Suprapubic skin (tissue), 4 donors: ENCODE results near the gene PILRB. TPM values are rescaled to one million over a fixed set of nuclear protein-coding genes. Genes with fewer than 3 reads are reported as not detected.

Source experiments
- DNase-seq, 2 donors: peaks; one replicate each; pipeline ENCODE4 v3.0.0-alpha.2; 2019; ENCODE audit warnings: low spot score in 2 of 2
- H3K27ac ChIP-seq: fragments of 200-600 bp; sonication (generic); one replicate; pipeline ENCODE4 v1.5.1; 2019
- H3K27me3 ChIP-seq: fragments of 200-600 bp; sonication (generic); one replicate; pipeline ENCODE4 v1.5.1; 2019
- H3K36me3 ChIP-seq: fragments of 200-600 bp; sonication (generic); one replicate; pipeline ENCODE4 v1.5.1; 2019
- H3K4me1 ChIP-seq: fragments of 200-600 bp; sonication (generic); one replicate; pipeline ENCODE4 v1.5.1; 2019
- H3K4me3 ChIP-seq: fragments of 200-600 bp; sonication (generic); one replicate; pipeline ENCODE4 v1.5.1; 2019; ENCODE audit warnings: mild to moderate bottlenecking
- H3K9me3 ChIP-seq: fragments of 200-600 bp; sonication (generic); one replicate; pipeline ENCODE4 v1.5.1; 2019
- CTCF ChIP-seq, 2 donors: fragments of 200-600 bp in 1 of 2; fragments of 450-650 bp in 1 of 2; sonication (generic) in 1 of 2; IDR thresholded peaks; one replicate each; pipeline ENCODE4 v1.5.1; 2016 to 2019; ENCODE audit warnings: antibody characterized with exemption in 2 of 2, mild to moderate bottlenecking in 1 of 2, moderate library complexity in 1 of 2
- EP300 ChIP-seq: sonication (generic); formaldehyde crosslinking; IDR thresholded peaks from one replicate; pipeline ENCODE4 v1.6.1; 2017; ENCODE audit warnings: antibody characterized with exemption
- POLR2A ChIP-seq, 2 donors: fragments of 450-650 bp; IDR thresholded peaks; one replicate each; pipeline ENCODE4 v1.6.1; 2017; ENCODE audit warnings: antibody characterized with exemption in 2 of 2, mild to moderate bottlenecking in 2 of 2, moderate library complexity in 2 of 2
- POLR2AphosphoS5 ChIP-seq, 3 donors: sonication (generic); formaldehyde crosslinking; IDR thresholded peaks; one replicate each; pipeline ENCODE4 v1.6.1; 2017; ENCODE audit warnings: antibody characterized with exemption in 3 of 3
- WGBS: methylation state at CpG from one replicate; pipeline ENCODE4 v1.1.5; 2018; 5-methylcytosine and 5-hydroxymethylcytosine counted together
- total RNA-seq, 4 donors: library from RNA; depleted of rRNA; stranded (reverse); fragments of >200 nt; gene quantifications; one replicate each; pipeline ENCODE4 v1.1.0, GENCODE V29; 2016

The PILRB gene
- total RNA-seq, 4 donors from 2014 or later, result 40.8 to 125 (median 63.1) TPM

GRCh38 chr7:100413889-100414288, 56.0 kb downstream of the PILRB start:
- 88% methylated on average over 1 of the region's 1 CpG for WGBS
- H3K27me3 ChIP-seq, result no peaks in the 10 kb centered on the region
- H3K4me1 ChIP-seq, result no peaks in the 10 kb centered on the region
- H3K36me3 ChIP-seq, result no peaks in the 10 kb centered on the region
- no peak for DNase-seq
- no peaks in the 10 kb centered on the region for H3K9me3 ChIP-seq
- no peak overlapping the region for H3K27ac ChIP-seq
- TF ChIP-seq POLR2AphosphoS5 (IDR thresholded peaks at IDR 0.05) (no peak), POLR2A (IDR thresholded peaks at IDR 0.05) (no peak), CTCF (IDR thresholded peaks at IDR 0.05) (no peak), EP300 (no peak)
- H3K4me3 ChIP-seq, result no peak overlapping the region

- no peaks in the 10 kb centered on the region for H3K9me3 ChIP-seq
- H3K36me3 ChIP-seq, result no peaks in the 10 kb centered on the region
- TF ChIP-seq POLR2AphosphoS5 (IDR thresholded peaks at IDR 0.05), result no peak
- TF ChIP-seq POLR2A (IDR thresholded peaks at IDR 0.05), result no peak
- no peak for TF ChIP-seq CTCF (IDR thresholded peaks at IDR 0.05)
- TF ChIP-seq EP300, result no peak
- H3K4me1 ChIP-seq, result no peaks in the 10 kb centered on the region
- no peak for DNase-seq
- no peaks in the 10 kb centered on the region for H3K27me3 ChIP-seq
- WGBS, result 97% methylated on average over 5 of the region's 5 CpGs
- no peak overlapping the region for H3K27ac ChIP-seq
- H3K4me3 ChIP-seq, result no peak overlapping the region
Observed at GRCh38 chr7:100415448-100415847, 57.5 kb downstream of the PILRB start.

Other genes starting within 250 kb of the PILRB start
- gene TAF6, start 238.8 kb upstream of the PILRB start, total RNA-seq, result 10 to 100 TPM; 31.7 to 59.3 (median 48.9) TPM
- gene CNPY4, start 238.5 kb upstream of the PILRB start, total RNA-seq, result 1 to 10 TPM; 4.5 to 7.1 (median 5.4) TPM
- 1 to 10 TPM; 2.6 to 6.2 (median 3.6) TPM for gene MBLAC1, start 231.2 kb upstream of the PILRB start, total RNA-seq
- gene LAMTOR4, start 209.2 kb upstream of the PILRB start, total RNA-seq, result 100 to 1,000 TPM; 346 to 682 (median 537) TPM
- gene TRAPPC14, start 199.4 kb upstream of the PILRB start, total RNA-seq, result 10 to 100 TPM; 19.7 to 69.0 (median 35.8) TPM
- 10 to 100 TPM; 30.0 to 36.9 (median 33.0) TPM for gene GAL3ST4, start 189.5 kb upstream of the PILRB start, total RNA-seq
- gene GPC2, start 180.7 kb upstream of the PILRB start, total RNA-seq, result 10 to 100 TPM in 2 of 4 donors, 1 to 10 TPM in 2; 7.3 to 45.4 (median 14.8) TPM
- 1 to 10 TPM in 2 of 4 donors, under 1 TPM in 1, not detected in 1; 0.68 to 2.0 (median 1.9) TPM for gene STAG3, start 180.2 kb upstream of the PILRB start, total RNA-seq
- gene PVRIG, start 138.2 kb upstream of the PILRB start, total RNA-seq, result not detected
- not detected for gene SPDYE3, start 50.4 kb upstream of the PILRB start, total RNA-seq
- 1 to 10 TPM; 1.3 to 8.5 (median 4.2) TPM for gene PILRA, start 15.4 kb downstream of the PILRB start, total RNA-seq
- 1 to 10 TPM; 2.2 to 9.4 (median 4.8) TPM for gene ZCWPW1, start 70.6 kb downstream of the PILRB start, total RNA-seq
- 10 to 100 TPM; 38.5 to 50.4 (median 39.6) TPM for gene MEPCE, start 71.7 kb downstream of the PILRB start, total RNA-seq
- 10 to 100 TPM; 18.2 to 35.6 (median 27.0) TPM for gene PPP1R35, start 78.4 kb downstream of the PILRB start, total RNA-seq
- under 1 TPM in 1 of 4 donors, not detected in 3; 0.53 TPM for gene SPACDR, start 106.1 kb downstream of the PILRB start, total RNA-seq
- 10 to 100 TPM; 52.7 to 67.2 (median 57.3) TPM for gene TSC22D4, start 121.1 kb downstream of the PILRB start, total RNA-seq
- gene NYAP1, start 125.8 kb downstream of the PILRB start, total RNA-seq, result 1 to 10 TPM in 1 of 4 donors, under 1 TPM in 3; 0.51 to 1.1 (median 0.67) TPM
- 10 to 100 TPM; 46.6 to 63.4 (median 52.9) TPM for gene AGFG2, start 181.1 kb downstream of the PILRB start, total RNA-seq
- gene SAP25, start 215.8 kb downstream of the PILRB start, total RNA-seq, result 1 to 10 TPM in 2 of 4 donors, not detected in 2; 2.7 to 3.8 TPM
- 100 to 1,000 TPM in 1 of 4 donors, 10 to 100 TPM in 3; 37.6 to 101 (median 56.2) TPM for gene LRCH4, start 228.0 kb downstream of the PILRB start, total RNA-seq
- 1 to 10 TPM in 1 of 4 donors, under 1 TPM in 3; 0.47 to 2.4 (median 0.57) TPM for gene FBXO24, start 228.2 kb downstream of the PILRB start, total RNA-seq
- 10 to 100 TPM; 14.1 to 18.3 (median 15.6) TPM for gene PCOLCE, start 244.2 kb downstream of the PILRB start, total RNA-seq